ENCODE measurements around the gene KRTAP5-4.

DNA sequence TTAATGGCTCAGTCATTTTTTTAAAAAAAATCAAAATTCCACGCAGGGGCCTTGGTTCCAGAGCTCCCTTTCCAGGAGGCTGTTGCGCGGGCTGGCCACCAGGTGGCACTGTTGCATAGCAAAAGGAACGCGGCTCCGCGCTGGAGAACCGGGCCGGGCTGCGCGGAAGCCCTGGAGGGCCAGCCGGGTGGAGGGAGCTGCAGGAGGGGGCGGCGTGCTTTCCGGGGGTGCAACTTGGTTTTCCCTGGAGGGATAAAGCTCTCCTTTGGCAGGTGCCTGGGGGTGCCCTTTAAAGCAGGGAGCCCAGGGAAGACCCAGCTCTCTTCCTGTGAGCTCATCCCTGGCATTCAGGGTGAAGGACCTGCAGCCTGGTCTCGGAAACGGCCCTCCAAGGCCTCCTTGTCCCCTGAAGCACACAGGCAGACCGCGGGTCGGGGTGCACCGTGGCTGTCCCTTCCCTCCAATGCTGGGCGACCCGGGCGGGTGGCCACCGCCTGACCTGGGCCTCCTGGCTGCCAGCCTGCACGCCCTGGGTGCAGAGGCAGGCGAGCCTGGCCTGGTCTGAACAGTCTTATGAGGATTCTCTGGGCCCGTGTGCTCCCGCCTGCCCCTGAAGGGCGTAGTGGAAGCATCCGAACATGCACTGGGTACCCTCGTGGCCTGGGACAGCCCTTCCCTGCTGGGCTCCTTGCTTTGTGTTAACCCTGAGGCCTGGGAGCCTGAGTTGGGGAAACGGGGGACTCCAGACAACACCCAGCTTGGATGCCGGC, 31.0 kb upstream of the KRTAP5-4 start:
- TF ChIP-seq, protein P1, sequence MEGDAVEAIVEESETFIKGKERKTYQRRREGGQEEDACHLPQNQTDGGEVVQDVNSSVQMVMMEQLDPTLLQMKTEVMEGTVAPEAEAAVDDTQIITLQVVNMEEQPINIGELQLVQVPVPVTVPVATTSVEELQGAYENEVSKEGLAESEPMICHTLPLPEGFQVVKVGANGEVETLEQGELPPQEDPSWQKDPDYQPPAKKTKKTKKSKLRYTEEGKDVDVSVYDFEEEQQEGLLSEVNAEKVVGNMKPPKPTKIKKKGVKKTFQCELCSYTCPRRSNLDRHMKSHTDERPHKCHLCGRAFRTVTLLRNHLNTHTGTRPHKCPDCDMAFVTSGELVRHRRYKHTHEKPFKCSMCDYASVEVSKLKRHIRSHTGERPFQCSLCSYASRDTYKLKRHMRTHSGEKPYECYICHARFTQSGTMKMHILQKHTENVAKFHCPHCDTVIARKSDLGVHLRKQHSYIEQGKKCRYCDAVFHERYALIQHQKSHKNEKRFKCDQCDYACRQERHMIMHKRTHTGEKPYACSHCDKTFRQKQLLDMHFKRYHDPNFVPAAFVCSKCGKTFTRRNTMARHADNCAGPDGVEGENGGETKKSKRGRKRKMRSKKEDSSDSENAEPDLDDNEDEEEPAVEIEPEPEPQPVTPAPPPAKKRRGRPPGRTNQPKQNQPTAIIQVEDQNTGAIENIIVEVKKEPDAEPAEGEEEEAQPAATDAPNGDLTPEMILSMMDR (IDR thresholded peaks at IDR 0.05) = peak; percentile 82 to 99 (median 96)
- TF ChIP-seq POLR2A (IDR thresholded peaks at IDR 0.05) = no peak
